ENCODE results near the gene FANK1.
A peak's percentile ranks its signal among the peaks of the same experiment; 100 is the strongest.
"Not testable (repeated sequence)": the region's sequence is repeated elsewhere in the genome, so short reads cannot be mapped to it uniquely, and the experiment has no call there.

FANK1 gene

DNA sequence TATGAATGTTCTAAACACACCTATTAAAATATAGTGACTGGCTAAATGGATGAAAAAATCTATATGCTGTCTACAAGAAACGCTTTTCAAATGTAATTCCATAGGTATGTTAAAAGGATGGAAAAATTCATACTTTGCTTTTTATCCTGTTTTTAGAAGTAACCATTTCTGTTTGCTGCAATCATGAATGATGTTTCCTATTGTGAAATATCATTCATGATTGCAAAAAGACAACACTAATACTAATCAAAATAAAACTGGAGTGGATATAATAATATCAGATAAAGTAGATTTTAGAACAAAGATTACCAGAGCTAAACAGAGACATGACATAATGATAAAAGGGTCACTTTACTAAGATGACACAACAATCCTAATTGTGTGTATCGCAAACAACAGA, 138.2 kb downstream of the FANK1 start:
- DNase-seq: no peak

DNA sequence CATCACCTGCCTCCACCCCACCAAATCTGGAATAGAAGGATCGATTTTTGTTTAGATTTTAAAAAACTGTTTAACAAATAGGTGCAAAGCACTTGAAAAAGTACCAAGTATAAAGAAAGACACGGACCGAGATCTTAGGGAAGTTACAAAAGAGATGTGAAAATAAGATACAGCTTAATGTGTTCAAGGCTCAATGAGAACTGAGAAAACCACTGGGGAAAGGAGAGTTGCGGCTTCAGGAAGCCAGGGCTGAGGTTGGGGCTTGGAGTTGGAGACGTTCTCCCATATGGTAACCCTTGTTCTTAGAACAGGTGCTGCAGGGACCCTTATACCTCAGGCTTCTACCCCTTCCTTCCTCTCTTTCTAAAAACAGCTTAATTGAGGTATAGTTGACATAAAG, 140.2 kb downstream of the FANK1 start:
- no peak for DNase-seq

DNA sequence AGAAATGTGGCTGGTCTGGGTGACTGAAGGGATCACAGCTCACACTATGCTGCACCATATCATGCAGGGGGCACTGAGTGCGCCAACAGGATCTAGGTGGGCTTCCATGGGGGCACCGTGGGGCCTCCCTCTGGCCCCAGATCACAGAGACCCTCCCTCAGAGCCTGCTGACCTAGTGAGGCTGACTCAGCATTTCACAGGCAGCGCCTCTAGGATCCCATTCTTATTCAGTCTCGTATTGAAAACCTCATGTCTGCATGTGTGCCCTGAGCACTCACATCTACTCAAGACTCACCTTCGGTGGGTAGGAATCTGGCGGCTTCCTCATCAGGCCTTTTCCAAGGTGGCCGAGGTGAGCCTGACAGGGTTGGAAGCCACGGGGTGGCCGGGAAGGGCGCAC, 141.6 kb downstream of the FANK1 start:
- DNase-seq: no peak

DNA sequence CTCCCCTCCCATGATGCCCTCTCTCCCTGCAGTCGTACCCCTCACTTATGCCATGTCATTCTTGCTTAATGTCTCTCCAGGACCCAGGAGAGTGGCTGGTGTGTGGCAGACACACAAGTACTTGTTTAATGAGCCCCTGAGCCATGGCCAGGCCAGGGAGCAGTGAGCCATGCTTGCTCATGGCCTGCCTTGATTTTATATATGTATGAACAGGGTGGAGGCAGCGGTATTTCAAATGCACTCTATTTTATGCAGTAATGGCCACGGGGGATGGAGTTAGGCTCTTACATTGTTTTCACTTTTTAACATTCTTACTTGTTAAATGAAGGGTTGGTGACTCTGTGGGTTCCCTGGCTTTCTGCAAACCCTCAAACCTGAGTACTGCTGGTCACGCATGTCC, 144.8 kb downstream of the FANK1 start:
- DNase-seq: no peak

DNA sequence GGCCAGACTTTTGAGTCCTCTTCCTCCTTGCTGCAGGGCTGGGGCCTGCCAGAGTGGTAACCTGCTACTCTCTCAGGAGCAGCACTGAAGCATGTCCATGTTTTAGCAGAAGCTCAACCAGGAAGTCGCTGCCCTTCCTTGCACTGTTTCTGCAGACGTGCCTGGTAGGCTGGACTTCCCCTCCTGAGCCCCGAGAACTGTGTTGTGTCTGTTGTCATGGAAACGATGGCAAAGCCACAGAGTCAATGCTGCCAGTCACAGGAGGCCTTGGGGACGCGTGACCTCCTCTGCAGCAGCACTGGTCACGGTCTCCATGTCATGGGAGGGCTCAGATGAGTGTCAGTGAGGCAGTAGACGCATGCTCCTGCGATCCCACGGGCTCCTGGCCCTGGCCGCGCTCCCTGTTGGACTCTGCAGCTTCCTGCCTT, 145.5 kb downstream of the FANK1 start:
- peak; percentile 2 to 43 (median 24) for DNase-seq

DNA sequence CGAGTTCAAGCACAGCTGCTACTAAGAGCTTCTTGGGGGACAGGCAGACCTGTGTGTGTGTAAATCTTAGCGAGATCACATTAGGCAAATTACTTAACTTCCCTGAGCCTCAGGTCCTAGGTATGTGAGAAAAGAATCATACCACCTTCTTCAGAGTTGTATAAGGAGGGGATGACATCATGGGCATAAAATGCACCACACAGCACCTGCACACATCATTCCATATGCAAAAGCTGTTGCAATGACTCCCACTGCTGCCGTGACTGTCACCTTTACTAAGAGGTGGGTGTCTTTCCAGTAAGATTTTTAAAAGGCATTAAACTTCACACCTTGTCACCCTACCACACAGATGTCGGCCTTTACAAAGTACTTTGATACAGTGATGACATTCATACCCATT, 146.0 kb downstream of the FANK1 start:
- DNase-seq: no peak

DNA sequence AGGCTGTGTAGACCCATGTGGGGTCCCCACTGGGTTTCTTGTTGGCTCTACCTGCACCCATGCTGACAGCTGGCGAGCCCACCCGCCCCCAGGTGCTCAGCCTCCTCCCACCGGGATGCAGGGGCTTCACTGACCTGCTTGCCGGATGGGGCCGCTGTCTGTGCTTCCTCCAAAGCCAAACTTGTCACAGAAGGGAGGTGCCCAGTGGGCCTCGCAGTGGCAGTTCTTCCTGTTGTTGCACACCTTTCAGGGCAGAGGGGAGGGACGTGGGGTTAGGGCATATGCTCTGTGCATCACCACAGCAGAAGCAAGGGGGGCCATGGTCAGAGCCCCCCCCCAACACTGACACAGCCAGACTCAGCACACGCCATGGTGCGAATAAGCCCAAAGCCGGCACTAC, 146.5 kb downstream of the FANK1 start:
- DNase-seq: no peak

DNA sequence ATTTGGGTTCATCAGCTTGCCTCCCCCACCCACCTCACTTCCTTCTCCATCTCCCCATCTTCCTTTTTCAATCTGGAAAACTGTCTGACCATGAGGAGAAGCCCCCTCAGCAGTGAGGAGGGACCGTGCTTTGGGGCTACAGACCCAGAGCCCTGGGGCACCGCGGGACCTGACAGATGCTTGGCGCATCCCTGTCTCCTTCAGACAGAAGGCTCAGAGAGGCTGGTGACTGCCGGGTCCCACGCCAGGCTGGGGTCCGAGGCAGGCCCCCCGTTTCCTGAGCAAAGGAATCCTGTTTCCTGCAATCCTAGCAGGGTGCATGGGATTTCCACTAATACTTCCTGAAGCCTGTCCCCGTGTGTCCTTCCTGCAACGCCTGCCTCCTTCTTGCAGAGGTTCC, 147.0 kb downstream of the FANK1 start:
- no peak for DNase-seq

DNA sequence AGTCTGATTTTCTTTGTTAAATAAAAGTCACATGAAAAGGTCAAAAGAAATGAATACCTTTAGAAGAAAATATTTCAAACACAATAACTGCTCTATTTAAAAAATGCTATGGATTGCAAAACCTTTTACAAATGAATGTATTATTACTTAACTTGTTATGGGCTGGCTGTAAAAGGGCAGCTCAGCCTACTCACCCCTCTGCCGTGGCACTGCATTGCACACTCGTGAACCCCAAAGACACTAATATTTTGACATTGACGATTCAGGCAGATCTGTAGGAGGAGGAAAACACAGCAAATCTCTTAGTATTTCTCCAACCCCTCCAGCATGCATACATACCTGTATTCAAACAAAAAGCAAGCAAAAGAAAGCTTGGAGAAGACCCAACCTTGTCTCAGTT, 149.5 kb downstream of the FANK1 start:
- DNase-seq: no peak

DNA sequence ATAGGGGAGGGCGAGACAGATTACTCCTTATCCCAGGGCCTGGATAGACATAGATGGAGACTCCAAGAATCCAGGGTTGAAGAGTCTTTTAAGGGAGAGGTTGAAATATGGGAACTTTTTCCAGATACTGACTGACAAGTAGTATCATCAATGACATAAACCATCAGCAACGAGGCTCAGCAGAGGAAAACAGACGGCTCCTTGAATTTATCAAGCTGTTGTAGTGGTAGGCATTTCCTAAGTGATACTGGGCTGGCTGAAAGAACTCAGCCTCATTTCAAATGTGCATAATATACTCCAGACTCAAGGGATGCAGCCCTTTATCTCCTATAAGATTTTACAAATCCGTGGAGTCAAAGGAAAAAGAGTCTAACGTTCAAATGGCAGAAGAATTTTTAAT, 150.5 kb downstream of the FANK1 start:
- no peak for DNase-seq

DNA sequence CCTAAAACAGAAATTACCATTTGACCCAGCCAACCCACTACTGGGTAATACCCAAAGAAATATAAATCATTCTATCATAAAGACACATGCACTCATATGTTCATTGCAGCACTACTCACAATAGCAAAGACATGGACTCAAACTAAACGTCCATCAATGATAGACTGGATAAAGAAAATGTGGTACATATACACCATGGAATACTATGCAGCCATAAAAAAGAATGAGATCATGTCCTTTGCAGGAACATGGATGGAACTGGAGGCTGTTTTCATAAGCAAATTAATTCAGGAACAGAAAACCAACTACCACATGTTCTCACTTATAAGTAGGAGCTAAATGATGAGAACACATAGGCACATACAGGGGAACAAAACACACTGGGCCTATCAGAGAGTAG, 151.4 kb downstream of the FANK1 start:
- not testable (repeated sequence) for DNase-seq

DNA sequence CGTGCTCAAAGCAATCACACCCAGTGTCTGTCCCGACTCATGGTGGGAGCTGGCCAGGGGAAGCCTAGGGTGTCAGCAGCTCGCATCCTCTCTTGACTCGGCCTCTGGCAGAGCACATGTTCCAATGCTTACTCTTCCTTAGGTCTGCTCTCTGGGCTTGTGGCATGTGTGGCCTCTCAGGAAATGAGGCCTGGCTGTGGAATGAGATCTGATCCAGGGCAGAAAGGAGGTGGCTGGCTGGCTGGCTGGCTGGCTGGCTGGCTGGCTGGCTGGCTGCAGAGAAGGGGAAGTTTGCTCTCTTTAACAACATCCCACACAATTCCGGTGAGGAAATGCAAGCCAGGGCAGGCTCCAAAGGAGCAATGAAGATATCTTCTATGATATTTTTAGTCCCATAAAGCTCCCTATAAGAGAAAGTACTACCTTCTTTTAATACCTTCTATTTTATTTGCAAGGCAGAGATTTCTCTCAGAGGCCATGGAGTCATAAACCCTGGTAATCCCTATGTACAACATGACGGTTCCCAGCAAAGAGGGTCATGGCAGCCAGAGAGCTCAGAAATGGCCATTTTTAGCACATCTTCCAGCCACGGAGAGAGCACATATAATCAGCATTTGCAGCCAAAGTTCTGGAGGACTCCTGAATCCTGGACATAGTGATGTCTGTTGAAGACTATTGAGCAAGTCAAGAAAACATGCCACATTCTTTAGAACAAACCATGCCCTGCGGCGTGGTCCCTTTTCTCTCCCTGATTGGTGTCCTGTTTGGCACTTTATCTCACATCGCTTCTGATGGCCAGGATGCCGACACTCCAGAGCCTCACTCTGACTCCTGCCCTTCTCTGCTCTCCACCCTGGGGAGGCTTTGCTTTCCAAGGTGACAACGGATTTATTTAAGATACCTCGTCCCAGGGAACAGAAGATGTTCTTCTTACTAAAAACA, 153.7 kb downstream of the FANK1 start:
- DNase-seq: no peak

DNA sequence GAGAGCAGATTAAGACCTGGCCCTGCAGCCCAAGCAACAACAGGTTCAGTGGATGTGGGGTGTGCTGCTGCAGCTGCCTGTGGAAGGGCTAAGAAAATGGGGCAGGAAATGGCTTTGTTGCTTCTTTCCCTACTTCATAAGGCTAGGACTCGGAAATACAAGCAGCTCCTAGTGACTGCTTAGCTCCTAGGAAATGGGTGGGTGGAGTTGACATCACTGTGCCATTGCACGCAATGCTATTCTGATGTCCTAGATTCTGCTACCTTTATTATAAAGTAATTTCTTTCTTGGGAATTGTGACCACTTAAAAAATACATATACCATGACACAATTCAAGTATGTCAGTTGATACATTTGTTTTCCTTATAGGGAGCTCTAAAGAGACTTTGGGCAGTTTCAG, 155.8 kb downstream of the FANK1 start:
- peak in 1 of 3 experiments; percentile 46 for DNase-seq

DNA sequence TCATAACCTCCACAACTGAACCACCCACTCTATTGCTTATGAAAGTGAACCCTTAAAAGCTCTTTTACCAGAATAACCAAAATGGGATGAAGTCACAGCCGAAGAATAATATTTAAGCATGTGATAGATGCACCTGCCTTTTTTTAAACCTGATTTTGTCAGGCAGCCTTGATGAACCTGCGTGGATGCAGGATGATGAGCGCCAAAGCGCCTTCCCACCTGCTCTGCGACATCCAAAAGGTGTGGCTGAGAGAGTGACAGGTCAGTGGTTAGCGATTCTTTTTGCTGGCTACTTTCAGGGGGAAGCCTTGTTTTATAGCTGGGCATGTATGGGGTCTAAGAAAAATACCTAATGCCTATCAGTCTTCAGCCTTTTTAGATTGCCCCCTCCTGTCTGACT, 157.8 kb downstream of the FANK1 start:
- no peak for DNase-seq

DNA sequence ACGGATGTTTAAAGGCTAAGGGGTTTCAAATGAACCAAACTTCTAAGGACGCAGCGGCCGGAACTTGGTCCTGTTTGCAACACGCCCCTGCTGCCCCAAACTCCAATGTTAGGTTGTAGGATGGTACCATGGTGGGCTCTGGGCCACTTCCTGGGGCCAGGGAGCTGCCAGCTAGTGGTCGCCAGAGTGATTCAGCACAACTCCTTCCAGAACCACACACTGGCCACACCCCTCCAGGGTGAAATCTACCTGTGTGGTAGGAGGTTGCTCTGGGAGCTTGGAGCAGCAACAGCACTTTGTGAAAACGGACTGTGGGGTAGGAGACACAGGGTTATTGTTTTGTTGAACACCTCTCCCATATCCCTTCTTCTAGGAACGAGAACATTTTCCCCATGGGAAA, 161.1 kb downstream of the FANK1 start:
- DNase-seq: no peak

DNA sequence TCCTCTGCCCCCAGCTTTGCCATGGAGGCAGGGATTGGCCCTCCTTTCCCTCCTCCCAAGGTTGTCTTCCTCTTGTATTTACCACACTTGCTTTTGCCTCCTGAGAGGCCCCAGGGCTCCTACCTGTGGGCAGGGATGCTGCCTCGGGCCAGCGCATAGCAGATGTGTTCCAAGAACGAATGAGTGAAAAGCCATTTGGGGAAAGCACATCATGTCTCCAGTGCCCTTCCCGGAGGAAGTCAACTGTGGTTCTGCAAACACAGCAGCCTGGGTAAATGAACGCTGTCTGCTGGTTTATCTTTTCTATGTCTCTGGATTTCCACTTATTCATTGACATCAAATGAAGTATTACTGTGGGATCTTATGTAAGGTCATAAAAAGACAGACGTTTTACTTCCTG, 161.7 kb downstream of the FANK1 start:
- DNase-seq: no peak

DNA sequence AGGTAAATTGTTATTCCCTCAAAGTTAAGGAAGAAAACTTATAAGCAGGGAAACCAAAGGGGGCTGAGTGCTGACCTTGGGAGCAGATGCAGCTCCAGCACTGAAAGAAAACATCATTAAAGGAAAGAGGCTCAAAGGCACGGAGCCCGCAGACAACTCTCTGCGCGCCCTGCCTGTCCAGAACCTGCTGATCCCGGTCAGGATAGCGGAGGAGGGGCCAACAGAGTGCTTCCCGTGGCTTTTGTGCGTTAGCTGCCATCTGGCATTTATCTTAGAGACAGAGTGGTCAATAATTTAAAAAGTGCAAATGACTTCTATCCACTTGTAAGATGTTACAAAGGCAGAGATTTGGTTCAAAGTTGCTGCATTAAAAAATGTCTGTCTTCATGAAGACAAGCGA, 162.1 kb downstream of the FANK1 start:
- peak in 2 of 3 experiments; percentile 2 to 25 for DNase-seq
